GM12874 (cell line): ENCODE measurements around the gene SPEF1.
A peak's percentile ranks its signal among the peaks of the same experiment; 100 is the strongest.

Experiments used
- CTCF ChIP-seq: IDR thresholded peaks from 2 replicates; pipeline ENCODE4 v1.5.1; 2011; ENCODE audit warnings: low read depth, mild to moderate bottlenecking, control low read depth, low read length, moderate library complexity; ENCODE audit not compliant: insufficient read depth

The SPEF1 gene

GRCh38 chr20:3798373-3798768 is 17.1 kb upstream of the SPEF1 start:
- TF ChIP-seq CTCF: no peak

GRCh38 chr20:3797592-3798372 is 16.5 kb upstream of the SPEF1 start:
- TF ChIP-seq CTCF: no peak

GRCh38 chr20:3797226-3797545 is 15.9 kb upstream of the SPEF1 start:
- TF ChIP-seq CTCF: no peak

- TF ChIP-seq CTCF: no peak
These were observed 15.4 kb upstream of the SPEF1 start for GRCh38 chr20:3796477-3797225.

- peak; percentile 37; the same call in 1 of the 2 replicates for TF ChIP-seq CTCF
These were observed 14.5 kb upstream of the SPEF1 start, which contains the start of gene CDC25B for GRCh38 chr20:3795511-3796468. Gene CDC25B (plus strand): TSS chr20:3796310. CDS start chr20:3796532, 222 bp downstream.

GRCh38 chr20:3794701-3795420 is 13.6 kb upstream of the SPEF1 start:
- TF ChIP-seq CTCF: no peak
